K562 (cell line): ENCODE data around the gene CDC45. TPM values are rescaled to one million over a fixed set of nuclear protein-coding genes. Genes with fewer than 3 reads are reported as not detected.

ENCODE experiments used
- ARID1B ChIP-seq: fragments of 450-650 bp; IDR thresholded peaks from 2 replicates; pipeline ENCODE4 v1.6.1; 2016; ENCODE audit warnings: antibody characterized with exemption, mild to moderate bottlenecking, inconsistent platforms
- HEY1 ChIP-seq: fragments of 250-450 bp; sonication (Bioruptor Pico); IDR thresholded peaks from 2 replicates; pipeline ENCODE4 v1.5.0; 2020; ENCODE audit warnings: mild to moderate bottlenecking, moderate library complexity, borderline replicate concordance
- L3MBTL2 ChIP-seq: fragments of 450-650 bp; IDR thresholded peaks from 2 replicates; pipeline ENCODE4 v1.6.1; 2016; ENCODE audit warnings: mild to moderate bottlenecking, moderate library complexity
- MAFF ChIP-seq: IDR thresholded peaks from 2 replicates; pipeline ENCODE4 v1.6.1; 2012; ENCODE audit warnings: low read length, improper control_type of control experiment
- MTA3 ChIP-seq: fragments of 450-650 bp; formaldehyde crosslinking; IDR thresholded peaks from 2 replicates; pipeline ENCODE4 v1.6.1; 2017; ENCODE audit warnings: mild to moderate bottlenecking, borderline replicate concordance
- NFE2L1 ChIP-seq: fragments of 450-650 bp; IDR thresholded peaks from 2 replicates; pipeline ENCODE4 v1.6.1; 2016; ENCODE audit warnings: missing genetic modification characterization, low read depth, mild to moderate bottlenecking, missing compliant biosample characterization, moderate library complexity, borderline replicate concordance
- RBM15 ChIP-seq: fragments of 200-400 bp; formaldehyde crosslinking; IDR thresholded peaks from 2 replicates; pipeline ENCODE4 v1.6.1; 2018; ENCODE audit warnings: mild to moderate bottlenecking, low read length, moderate library complexity; ENCODE audit not compliant: insufficient read depth
- SRSF9 ChIP-seq: fragments of 200-400 bp; formaldehyde crosslinking; IDR thresholded peaks from 2 replicates; pipeline ENCODE4 v1.6.1; 2017; ENCODE audit warnings: low read depth, low read length, borderline replicate concordance
- TARDBP ChIP-seq: fragments of 450-650 bp; IDR thresholded peaks from 2 replicates; pipeline ENCODE4 v1.6.1; 2016
- TEAD1 ChIP-seq, 2 experiments: fragments of 450-650 bp in 1 of 2; sonication (generic) in 1 of 2; formaldehyde crosslinking; IDR thresholded peaks; 2 replicates each; pipeline versions ENCODE4 v1.4.0 to v1.8.0; 2020 to 2022; ENCODE audit warnings: mild to moderate bottlenecking in 2 of 2, missing genetic modification reagents in 1 of 2
- ZFPM2 ChIP-seq: fragments of 250-450 bp; sonication (Bioruptor Pico); IDR thresholded peaks from 2 replicates; pipeline ENCODE4 v1.5.1; 2022; ENCODE audit warnings: mild to moderate bottlenecking
- ZNF263 ChIP-seq: sonication (generic); formaldehyde crosslinking; IDR thresholded peaks from 2 replicates; pipeline ENCODE4 v1.8.0; 2022; ENCODE audit warnings: mild to moderate bottlenecking, missing genetic modification reagents, borderline replicate concordance
- ZNF316 ChIP-seq: fragments of 450-650 bp; IDR thresholded peaks from 2 replicates; pipeline ENCODE4 v1.6.1; 2016
- ZNF583 ChIP-seq: fragments of 250-450 bp; sonication (Bioruptor Pico); IDR thresholded peaks from 2 replicates; pipeline ENCODE4 v1.4.0; 2020
- ZNF584 ChIP-seq: fragments of 200-800 bp; sonication (Bioruptor generic); IDR thresholded peaks from 2 replicates; pipeline ENCODE4 v1.6.1; 2016; ENCODE audit warnings: low read depth, mild to moderate bottlenecking, missing genetic modification characterization, missing compliant biosample characterization
- polyA plus RNA-seq, 8 experiments: library from polyadenylated mRNA; depleted of rRNA in 4 of 8; stranded (reverse) in 5 of 8; unstranded in 3 of 8; fragments of >200 nt; fragmentation: Nextera tagmentation in 2 of 8; fragmentation: Illumina TruSeq in 1 of 8; extraction: Ambion mirVana in 2 of 8; extraction: Trizol in 1 of 8; gene quantifications; 2 replicates each; pipeline versions ENCODE4 v1.2.1 to v1.2.3, GENCODE V29; 2011 to 2014; ENCODE audit warnings: inconsistent platforms in 1 of 8, missing spikeins in 1 of 8
- total RNA-seq, 7 experiments: library from RNA; depleted of rRNA in 6 of 7; stranded (reverse); fragments of >200 nt in 6 of 7; fragmentation: Illumina TruSeq in 2 of 7; extraction: Trizol in 2 of 7; gene quantifications; 2 replicates each; pipeline versions ENCODE4 v1.2.1 to v1.2.3, GENCODE V29; 2011 to 2021; ENCODE audit warnings: low replicate concordance in 1 of 7
- TF ChIP-seq, protein P1 (sequence below): conservative IDR thresholded peaks from 2 replicates; pipeline ENCODE4 v1.6.1; 2011; ENCODE audit warnings: low read depth, mild to moderate bottlenecking, low read length; ENCODE audit not compliant: control insufficient read depth
- TF ChIP-seq, protein P2 (sequence below): fragments of 450-650 bp; IDR thresholded peaks from 2 replicates; pipeline ENCODE4 v1.6.1; 2016; ENCODE audit warnings: antibody characterized with exemption
- TF ChIP-seq, protein P3 (sequence below): fragments of 250-450 bp; sonication (Bioruptor Pico); IDR thresholded peaks from 2 replicates; pipeline ENCODE4 v1.5.0; 2020; ENCODE audit warnings: mild to moderate bottlenecking, borderline replicate concordance
- TF ChIP-seq, protein P4 (sequence below): sonication (generic); formaldehyde crosslinking; IDR thresholded peaks from 2 replicates; pipeline ENCODE4 v1.8.0; 2022; ENCODE audit warnings: mild to moderate bottlenecking, missing genetic modification reagents
- TF ChIP-seq, protein P5 (sequence below): fragments of 450-650 bp; formaldehyde crosslinking; IDR thresholded peaks from 2 replicates; pipeline ENCODE4 v1.4.0; 2022; ENCODE audit warnings: mild to moderate bottlenecking, moderate library complexity

CDC45 gene
- total and polyA plus RNA-seq, 9 of the 15 experiments (the other 6 are each of a cell fraction or from before 2014, with no cell fraction given), result 251 to 580 (median 410) TPM

DNA sequence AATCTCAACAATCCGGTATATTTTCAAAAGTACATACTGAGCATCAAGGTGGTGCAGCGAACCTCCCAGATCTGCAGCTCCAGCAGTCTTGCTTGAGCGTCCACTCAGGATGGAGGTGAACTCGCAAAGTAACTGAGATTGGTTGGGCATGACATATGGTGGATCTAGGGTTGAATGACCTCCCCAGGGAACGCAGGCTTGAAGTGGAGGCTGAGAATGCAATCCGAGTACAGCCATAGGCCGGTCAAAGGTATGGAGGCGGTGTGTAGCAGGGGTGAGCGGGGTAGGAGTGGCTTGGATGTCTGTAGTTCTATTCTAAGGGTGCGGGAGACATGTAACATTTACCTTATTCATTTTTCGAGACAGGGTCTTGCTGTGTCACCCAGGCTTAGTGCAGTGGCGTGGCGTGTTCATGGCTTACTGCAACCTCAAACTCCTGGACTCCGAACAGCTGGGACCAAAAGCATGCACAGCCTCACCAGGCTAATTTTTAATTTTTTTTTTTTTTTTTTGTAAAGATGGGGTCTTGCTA is 31.6 kb upstream of the CDC45 start (continued):
- TF ChIP-seq, protein P1, sequence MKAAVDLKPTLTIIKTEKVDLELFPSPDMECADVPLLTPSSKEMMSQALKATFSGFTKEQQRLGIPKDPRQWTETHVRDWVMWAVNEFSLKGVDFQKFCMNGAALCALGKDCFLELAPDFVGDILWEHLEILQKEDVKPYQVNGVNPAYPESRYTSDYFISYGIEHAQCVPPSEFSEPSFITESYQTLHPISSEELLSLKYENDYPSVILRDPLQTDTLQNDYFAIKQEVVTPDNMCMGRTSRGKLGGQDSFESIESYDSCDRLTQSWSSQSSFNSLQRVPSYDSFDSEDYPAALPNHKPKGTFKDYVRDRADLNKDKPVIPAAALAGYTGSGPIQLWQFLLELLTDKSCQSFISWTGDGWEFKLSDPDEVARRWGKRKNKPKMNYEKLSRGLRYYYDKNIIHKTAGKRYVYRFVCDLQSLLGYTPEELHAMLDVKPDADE, result peak; percentile 82; the same call in 1 of the 2 replicates
- TF ChIP-seq NFE2L1, result no peak
- TF ChIP-seq SRSF9, result no peak
- peak; percentile 31; the same call in 1 of the 2 replicates for TF ChIP-seq ARID1B
- no peak for TF ChIP-seq ZFPM2 (CRISPR knock-in tag)
- no peak for TF ChIP-seq ZNF263
- peak; percentile 80 for TF ChIP-seq ZNF583 (CRISPR knock-in tag)
- no peak for TF ChIP-seq HEY1 (CRISPR knock-in tag)
- TF ChIP-seq, protein P2, sequence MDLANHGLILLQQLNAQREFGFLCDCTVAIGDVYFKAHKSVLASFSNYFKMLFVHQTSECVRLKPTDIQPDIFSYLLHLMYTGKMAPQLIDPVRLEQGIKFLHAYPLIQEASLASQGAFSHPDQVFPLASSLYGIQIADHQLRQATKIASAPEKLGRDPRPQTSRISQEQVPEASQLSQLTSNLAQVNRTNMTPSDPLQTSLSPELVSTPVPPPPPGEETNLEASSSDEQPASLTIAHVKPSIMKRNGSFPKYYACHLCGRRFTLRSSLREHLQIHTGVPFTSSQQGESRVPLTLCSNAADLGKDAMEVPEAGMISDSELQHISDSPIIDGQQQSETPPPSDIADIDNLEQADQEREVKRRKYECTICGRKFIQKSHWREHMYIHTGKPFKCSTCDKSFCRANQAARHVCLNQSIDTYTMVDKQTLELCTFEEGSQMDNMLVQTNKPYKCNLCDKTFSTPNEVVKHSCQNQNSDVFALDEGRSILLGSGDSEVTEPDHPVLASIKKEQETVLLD, result no peak; the same call in 1 of the 2 replicates
- peak; percentile 61 for TF ChIP-seq ZNF316
- no peak for TF ChIP-seq RBM15
- TF ChIP-seq TEAD1 (CRISPR knock-in tag; IDR thresholded peaks at IDR 0.05), result 0 out of 4 replicates have a peak, but pooled peaks of 1 of the 2 experiments have one; percentile 11
- 0 out of 2 replicates have a peak, but pooled peaks have one; percentile 11 for TF ChIP-seq L3MBTL2
- TF ChIP-seq, protein P3, sequence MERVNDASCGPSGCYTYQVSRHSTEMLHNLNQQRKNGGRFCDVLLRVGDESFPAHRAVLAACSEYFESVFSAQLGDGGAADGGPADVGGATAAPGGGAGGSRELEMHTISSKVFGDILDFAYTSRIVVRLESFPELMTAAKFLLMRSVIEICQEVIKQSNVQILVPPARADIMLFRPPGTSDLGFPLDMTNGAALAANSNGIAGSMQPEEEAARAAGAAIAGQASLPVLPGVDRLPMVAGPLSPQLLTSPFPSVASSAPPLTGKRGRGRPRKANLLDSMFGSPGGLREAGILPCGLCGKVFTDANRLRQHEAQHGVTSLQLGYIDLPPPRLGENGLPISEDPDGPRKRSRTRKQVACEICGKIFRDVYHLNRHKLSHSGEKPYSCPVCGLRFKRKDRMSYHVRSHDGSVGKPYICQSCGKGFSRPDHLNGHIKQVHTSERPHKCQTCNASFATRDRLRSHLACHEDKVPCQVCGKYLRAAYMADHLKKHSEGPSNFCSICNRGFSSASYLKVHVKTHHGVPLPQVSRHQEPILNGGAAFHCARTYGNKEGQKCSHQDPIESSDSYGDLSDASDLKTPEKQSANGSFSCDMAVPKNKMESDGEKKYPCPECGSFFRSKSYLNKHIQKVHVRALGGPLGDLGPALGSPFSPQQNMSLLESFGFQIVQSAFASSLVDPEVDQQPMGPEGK (CRISPR knock-in tag), result no peak
- TF ChIP-seq MTA3, result no peak
- TF ChIP-seq ZNF584, result no peak
- TF ChIP-seq, protein P4, sequence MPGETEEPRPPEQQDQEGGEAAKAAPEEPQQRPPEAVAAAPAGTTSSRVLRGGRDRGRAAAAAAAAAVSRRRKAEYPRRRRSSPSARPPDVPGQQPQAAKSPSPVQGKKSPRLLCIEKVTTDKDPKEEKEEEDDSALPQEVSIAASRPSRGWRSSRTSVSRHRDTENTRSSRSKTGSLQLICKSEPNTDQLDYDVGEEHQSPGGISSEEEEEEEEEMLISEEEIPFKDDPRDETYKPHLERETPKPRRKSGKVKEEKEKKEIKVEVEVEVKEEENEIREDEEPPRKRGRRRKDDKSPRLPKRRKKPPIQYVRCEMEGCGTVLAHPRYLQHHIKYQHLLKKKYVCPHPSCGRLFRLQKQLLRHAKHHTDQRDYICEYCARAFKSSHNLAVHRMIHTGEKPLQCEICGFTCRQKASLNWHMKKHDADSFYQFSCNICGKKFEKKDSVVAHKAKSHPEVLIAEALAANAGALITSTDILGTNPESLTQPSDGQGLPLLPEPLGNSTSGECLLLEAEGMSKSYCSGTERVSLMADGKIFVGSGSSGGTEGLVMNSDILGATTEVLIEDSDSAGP (CRISPR knock-in tag), result no peak
- TF ChIP-seq MAFF, result 0 out of 2 replicates have a peak, but pooled peaks have one; percentile 0
- TF ChIP-seq, protein P5, sequence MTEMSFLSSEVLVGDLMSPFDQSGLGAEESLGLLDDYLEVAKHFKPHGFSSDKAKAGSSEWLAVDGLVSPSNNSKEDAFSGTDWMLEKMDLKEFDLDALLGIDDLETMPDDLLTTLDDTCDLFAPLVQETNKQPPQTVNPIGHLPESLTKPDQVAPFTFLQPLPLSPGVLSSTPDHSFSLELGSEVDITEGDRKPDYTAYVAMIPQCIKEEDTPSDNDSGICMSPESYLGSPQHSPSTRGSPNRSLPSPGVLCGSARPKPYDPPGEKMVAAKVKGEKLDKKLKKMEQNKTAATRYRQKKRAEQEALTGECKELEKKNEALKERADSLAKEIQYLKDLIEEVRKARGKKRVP (CRISPR knock-in tag), result no peak
- TF ChIP-seq TARDBP, result 0 out of 2 replicates have a peak, but pooled peaks have one; percentile 4
